ENCODE measurements around the gene OR2G2. TPM values are rescaled to one million over a fixed set of nuclear protein-coding genes. Genes with fewer than 3 reads are reported as not detected.

OR2G2 gene, protein sequence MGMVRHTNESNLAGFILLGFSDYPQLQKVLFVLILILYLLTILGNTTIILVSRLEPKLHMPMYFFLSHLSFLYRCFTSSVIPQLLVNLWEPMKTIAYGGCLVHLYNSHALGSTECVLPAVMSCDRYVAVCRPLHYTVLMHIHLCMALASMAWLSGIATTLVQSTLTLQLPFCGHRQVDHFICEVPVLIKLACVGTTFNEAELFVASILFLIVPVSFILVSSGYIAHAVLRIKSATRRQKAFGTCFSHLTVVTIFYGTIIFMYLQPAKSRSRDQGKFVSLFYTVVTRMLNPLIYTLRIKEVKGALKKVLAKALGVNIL
- total RNA-seq = not detected

DNA sequence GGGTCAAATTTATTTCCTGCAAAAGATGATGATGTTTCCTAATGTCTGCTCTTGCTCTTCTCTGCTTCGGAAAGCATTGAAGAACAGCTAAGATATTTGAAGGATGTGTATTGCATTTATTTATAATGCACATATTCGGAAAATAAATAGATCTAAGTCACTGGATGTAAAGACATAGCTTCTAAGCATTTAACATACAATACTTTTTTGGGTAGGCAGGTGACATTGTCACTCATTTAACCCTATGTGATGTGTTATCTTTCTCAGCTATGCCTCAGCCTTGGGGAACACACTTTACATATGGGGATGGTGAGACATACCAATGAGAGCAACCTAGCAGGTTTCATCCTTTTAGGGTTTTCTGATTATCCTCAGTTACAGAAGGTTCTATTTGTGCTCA lies at the start of gene OR2G2:
Gene OR2G2, plus strand, starts transcription at position 301 of the 400 bp plus-strand sequence. Its CDS starts 0 bp downstream, at position 301.
- DNase-seq (ENCODE audit: low spot score) (no peak), ATAC-seq (ENCODE audit: low FRiP score) (no peak)
- TF ChIP-seq, protein P1, sequence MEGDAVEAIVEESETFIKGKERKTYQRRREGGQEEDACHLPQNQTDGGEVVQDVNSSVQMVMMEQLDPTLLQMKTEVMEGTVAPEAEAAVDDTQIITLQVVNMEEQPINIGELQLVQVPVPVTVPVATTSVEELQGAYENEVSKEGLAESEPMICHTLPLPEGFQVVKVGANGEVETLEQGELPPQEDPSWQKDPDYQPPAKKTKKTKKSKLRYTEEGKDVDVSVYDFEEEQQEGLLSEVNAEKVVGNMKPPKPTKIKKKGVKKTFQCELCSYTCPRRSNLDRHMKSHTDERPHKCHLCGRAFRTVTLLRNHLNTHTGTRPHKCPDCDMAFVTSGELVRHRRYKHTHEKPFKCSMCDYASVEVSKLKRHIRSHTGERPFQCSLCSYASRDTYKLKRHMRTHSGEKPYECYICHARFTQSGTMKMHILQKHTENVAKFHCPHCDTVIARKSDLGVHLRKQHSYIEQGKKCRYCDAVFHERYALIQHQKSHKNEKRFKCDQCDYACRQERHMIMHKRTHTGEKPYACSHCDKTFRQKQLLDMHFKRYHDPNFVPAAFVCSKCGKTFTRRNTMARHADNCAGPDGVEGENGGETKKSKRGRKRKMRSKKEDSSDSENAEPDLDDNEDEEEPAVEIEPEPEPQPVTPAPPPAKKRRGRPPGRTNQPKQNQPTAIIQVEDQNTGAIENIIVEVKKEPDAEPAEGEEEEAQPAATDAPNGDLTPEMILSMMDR (IDR thresholded peaks at IDR 0.05) = no peak

DNA sequence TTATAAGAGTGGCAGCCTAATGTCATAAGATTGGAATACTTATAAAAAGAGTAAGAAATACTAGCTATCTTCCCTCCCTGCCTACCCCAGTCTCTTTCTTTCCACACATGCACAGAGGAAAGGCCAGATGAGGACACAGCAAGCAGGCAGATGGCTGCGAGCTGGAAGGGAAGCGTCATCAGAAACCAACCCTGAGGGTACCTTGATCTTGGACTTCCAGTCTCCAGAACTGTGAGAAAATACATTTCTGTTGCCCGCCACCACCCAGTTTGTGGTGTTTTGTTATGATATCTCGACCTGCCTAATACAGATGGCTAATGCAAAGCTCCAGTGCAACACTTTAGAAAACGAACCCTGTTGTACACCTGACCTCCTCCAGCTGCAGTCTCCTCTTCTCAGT lies 49.6 kb upstream of the OR2G2 start:
- TF ChIP-seq, protein P1 (IDR thresholded peaks at IDR 0.05) = no peak
- no peak for DNase-seq (ENCODE audit: low spot score)

DNA sequence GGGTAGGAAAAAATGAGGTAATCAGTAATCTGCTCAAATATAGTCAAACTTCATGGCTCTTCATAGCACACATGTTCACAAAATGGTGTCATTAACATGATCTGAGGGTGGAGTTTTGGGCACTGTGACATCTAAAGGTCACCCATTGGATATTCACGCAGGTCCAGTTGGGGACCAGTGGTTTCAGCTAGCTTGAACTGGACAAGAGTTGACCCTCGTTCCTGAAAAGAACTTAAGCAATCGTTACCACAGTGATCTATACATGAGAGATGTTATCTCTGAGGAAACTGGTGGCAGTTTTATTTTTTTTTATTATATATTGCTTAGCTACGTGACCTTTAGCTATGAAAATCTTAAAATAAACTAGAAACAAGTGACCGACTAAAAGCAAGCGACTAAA lies 48.9 kb upstream of the OR2G2 start:
- ATAC-seq (ENCODE audit: low FRiP score) (no peak), DNase-seq (ENCODE audit: low spot score) (no peak)
- TF ChIP-seq, protein P1 (IDR thresholded peaks at IDR 0.05) = no peak

More for the DNA sequence above, 49.6 kb upstream of the OR2G2 start:
- ATAC-seq (ENCODE audit: low FRiP score) = no peak

DNA sequence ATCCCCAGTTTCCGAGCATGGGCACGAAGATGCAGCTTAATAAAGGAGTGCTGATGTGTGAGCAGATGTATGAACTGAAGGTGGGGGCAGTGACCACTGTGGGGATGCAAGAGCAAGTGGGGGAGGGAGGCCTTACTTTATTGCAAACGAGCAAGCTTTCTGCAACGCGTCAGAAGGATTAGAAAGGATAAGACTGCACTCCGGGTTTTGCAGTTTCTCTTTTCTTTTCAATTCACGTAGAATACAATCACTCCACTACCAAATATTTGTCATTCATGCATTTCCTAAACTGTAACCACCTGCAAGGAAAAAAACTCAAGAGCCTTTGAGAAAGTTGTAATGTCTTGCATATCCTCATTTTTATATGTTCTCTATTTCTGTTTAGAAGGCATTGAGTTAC lies 47.6 kb upstream of the OR2G2 start:
- TF ChIP-seq, protein P1 (IDR thresholded peaks at IDR 0.05) = no peak
- ATAC-seq (ENCODE audit: low FRiP score) (no peak), DNase-seq (ENCODE audit: low spot score) (no peak)

DNA sequence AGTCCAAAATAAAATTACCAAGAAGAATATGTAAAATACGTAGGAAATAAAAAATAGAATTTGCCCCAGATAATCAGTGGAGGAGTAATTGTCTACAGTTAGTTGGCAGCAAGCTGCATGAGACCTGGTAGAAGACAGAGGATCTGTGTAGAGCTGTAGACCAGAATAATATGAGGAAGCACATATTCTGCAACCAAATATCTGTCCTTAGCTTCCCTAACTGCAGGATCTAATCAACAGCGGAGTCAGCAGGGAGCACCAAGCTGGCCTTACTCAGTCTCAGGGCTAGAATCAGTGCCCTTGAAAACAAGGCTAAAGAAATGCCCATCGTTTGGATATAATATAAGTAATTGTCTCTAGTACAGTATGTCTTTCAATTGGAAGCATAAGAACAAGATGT lies 45.3 kb upstream of the OR2G2 start:
- ATAC-seq (ENCODE audit: low FRiP score) (no peak), DNase-seq (ENCODE audit: low spot score) (no peak)
- TF ChIP-seq, protein P1 (IDR thresholded peaks at IDR 0.05) = no peak

DNA sequence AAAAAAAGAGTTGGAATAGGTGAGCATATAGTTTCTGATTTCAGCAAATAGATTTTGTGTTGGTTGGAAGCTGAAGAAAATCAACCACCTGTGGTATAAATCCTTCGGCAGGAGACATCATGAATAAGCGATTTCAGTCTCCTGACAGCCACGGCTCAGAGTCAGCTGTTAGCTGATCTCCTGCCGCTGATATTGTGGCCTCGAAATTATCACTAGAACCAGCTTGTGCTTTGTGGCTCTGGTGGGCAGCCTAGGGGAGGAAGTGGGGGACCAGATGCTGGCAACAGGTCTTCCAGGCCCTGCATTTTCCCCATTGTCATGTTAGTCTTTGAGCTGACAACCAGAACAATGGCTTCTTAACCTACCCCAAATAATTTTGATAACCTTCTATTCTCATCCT lies 40.1 kb upstream of the OR2G2 start:
- TF ChIP-seq, protein P1 (IDR thresholded peaks at IDR 0.05) = no peak
- ATAC-seq (ENCODE audit: low FRiP score) (no peak), DNase-seq (ENCODE audit: low spot score) (no peak)

DNA sequence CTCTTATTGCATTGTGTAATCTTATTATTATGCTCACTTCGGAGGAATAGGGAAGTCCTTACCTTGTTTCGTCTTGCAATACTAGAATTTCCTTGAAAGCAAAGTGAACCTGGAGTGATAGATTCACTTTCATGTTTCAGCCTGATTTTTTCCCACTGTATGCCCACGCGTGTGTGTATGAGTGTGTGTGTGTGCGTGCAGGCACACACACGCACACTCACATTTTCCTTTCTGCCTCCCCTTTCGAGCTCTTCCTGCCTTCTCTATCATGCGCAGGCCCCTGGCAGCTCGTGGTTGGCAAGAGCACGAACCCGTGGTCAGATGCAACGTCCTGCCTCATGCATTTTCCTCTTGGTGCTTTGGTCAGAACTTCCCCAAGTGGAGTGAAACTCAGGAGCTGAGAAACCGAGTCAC lies 39.4 kb upstream of the OR2G2 start, which contains the start of gene GCSAML:
Gene GCSAML, plus strand, starts transcription at position 366 of the 414 bp plus-strand sequence. CDS start 58 bp downstream, outside the sequence.
- TF ChIP-seq, protein P1 (IDR thresholded peaks at IDR 0.05) = no peak
- no peak for ATAC-seq (ENCODE audit: low FRiP score)

More for the DNA sequence above, 39.4 kb upstream of the OR2G2 start, which contains the start of gene GCSAML:
- DNase-seq (ENCODE audit: low spot score) = no peak

All from omental fat pad (tissue), 4 donors.